Tibial artery (tissue), 4 donors: ENCODE data around the gene ZDHHC20.

Source experiments
- DNase-seq, 2 donors: peaks; one replicate each; pipeline ENCODE4 v3.0.0-alpha.2; 2019
- H3K27ac ChIP-seq, 2 donors: fragments of 200-600 bp; sonication (generic) in 1 of 2; 1 replicate in 1 of 2; 2 replicates in 1 of 2; pipeline ENCODE4 v1.5.1; 2018 to 2019; ENCODE audit warnings: mild to moderate bottlenecking in 1 of 2
- H3K27me3 ChIP-seq, 2 donors: fragments of 200-600 bp; sonication (generic) in 1 of 2; one replicate each; pipeline versions ENCODE4 v1.5.1 to v1.6.0; 2016 to 2019
- H3K36me3 ChIP-seq, 3 donors: fragments of 200-600 bp; sonication (generic) in 2 of 3; one replicate each; pipeline ENCODE4 v1.5.1; 2016 to 2019; ENCODE audit warnings: mild to moderate bottlenecking in 2 of 3
- H3K4me1 ChIP-seq, 4 donors: fragments of 200-600 bp; sonication (generic) in 2 of 4; 1 replicate in 3 of 4; 2 replicates in 1 of 4; pipeline ENCODE4 v1.5.1; 2016 to 2019
- H3K4me3 ChIP-seq, 2 donors: fragments of 200-600 bp; sonication (generic) in 1 of 2; 1 replicate in 1 of 2; 2 replicates in 1 of 2; pipeline ENCODE4 v1.5.1; 2018 to 2019; ENCODE audit warnings: mild to moderate bottlenecking in 2 of 2
- H3K9me3 ChIP-seq, 3 donors: fragments of 200-600 bp; sonication (generic) in 1 of 3; one replicate each; pipeline ENCODE4 v1.5.1; 2016 to 2019
- intact Hi-C: fragments of 100-400 bp; cut with DNase I; formaldehyde crosslinking; loops from one replicate; pipeline ENCODE4 v1.15.0; 2023; ENCODE audit warnings: low total_unique reads
- TF ChIP-seq, protein P1 (sequence below), 2 experiments: fragments of 200-600 bp in 1 of 2; fragments of 450-650 bp in 1 of 2; IDR thresholded peaks; one replicate each; pipeline ENCODE4 v1.5.1; 2017 to 2019; ENCODE audit warnings: antibody characterized with exemption in 2 of 2, mild to moderate bottlenecking in 1 of 2, moderate library complexity in 1 of 2

The ZDHHC20 gene

DNA sequence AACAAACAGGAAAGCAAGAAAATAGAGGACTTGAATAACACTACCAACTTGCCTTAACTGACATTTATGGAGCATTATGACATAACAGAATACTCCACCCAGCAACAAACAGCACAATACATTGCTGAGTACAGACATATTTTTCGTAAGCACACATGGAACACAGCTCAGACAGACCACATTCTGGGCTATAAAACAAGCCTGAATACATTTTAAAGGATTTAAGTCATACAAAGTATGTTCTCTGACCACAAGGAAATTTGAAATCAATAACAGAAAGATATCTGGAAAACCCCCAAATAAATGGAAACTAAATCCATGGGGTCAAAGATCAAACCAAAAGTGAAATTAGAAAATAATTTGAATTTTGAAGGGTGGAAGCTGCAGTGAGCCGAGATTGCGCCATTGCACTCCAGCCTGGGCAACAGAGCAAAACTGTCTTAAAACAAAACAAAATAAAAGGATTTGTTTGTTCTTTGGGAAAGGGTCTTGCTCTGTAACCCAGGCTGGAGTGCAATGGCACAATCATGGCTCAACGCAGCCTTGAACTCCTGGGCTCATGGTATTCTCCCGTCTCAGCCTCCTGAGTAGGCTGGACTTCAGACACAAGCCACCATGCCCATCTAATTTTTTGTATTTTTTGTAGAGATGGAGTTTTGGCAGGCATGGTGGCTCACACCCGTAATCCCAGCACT is 5.6 kb downstream of the ZDHHC20 start:
- intact Hi-C loops = no loop called here
- H3K4me1 ChIP-seq = peaks cover 0 to 19% (median 7%) of the 10 kb centered on the region in 4 donors
- DNase-seq = no peak

DNA sequence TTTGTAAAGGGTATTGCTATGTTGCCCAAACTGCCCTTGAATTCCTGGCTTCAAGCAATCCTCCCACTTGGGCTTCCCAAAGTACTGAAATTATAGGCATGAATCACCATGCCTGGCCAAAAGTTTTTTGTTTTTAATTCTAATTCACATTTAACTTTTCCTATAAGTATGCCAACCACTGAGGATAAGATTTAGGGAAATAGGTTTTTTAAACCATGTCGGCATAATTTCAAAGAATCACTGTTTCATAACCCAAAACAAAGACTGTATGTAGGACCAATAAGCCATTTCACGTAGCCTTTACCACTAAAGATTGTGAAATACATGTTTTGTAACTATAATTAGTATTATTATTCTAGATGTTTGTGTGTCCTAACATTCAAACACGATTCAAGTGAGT is 8.2 kb downstream of the ZDHHC20 start:
- H3K4me3 ChIP-seq = no peak overlapping the region
- H3K4me1 ChIP-seq = peaks cover 0 to 3% (median 0%) of the 10 kb centered on the region in 4 donors
- TF ChIP-seq, protein P1, sequence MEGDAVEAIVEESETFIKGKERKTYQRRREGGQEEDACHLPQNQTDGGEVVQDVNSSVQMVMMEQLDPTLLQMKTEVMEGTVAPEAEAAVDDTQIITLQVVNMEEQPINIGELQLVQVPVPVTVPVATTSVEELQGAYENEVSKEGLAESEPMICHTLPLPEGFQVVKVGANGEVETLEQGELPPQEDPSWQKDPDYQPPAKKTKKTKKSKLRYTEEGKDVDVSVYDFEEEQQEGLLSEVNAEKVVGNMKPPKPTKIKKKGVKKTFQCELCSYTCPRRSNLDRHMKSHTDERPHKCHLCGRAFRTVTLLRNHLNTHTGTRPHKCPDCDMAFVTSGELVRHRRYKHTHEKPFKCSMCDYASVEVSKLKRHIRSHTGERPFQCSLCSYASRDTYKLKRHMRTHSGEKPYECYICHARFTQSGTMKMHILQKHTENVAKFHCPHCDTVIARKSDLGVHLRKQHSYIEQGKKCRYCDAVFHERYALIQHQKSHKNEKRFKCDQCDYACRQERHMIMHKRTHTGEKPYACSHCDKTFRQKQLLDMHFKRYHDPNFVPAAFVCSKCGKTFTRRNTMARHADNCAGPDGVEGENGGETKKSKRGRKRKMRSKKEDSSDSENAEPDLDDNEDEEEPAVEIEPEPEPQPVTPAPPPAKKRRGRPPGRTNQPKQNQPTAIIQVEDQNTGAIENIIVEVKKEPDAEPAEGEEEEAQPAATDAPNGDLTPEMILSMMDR (IDR thresholded peaks at IDR 0.05) = no peak
- intact Hi-C loops = no loop called here
- no peaks in the 10 kb centered on the region for H3K27me3 ChIP-seq
- H3K36me3 ChIP-seq = no peaks in the 10 kb centered on the region
- no peak overlapping the region for H3K27ac ChIP-seq
- no peaks in the 10 kb centered on the region for H3K9me3 ChIP-seq
- no peak for DNase-seq

More for the DNA sequence above, 5.6 kb downstream of the ZDHHC20 start:
- H3K36me3 ChIP-seq = no peaks in the 10 kb centered on the region
- TF ChIP-seq, protein P1 (IDR thresholded peaks at IDR 0.05) = no peak
- H3K27me3 ChIP-seq = no peaks in the 10 kb centered on the region
- H3K27ac ChIP-seq = no peak overlapping the region
- H3K4me3 ChIP-seq = no peak overlapping the region
- H3K9me3 ChIP-seq = no peaks in the 10 kb centered on the region

DNA sequence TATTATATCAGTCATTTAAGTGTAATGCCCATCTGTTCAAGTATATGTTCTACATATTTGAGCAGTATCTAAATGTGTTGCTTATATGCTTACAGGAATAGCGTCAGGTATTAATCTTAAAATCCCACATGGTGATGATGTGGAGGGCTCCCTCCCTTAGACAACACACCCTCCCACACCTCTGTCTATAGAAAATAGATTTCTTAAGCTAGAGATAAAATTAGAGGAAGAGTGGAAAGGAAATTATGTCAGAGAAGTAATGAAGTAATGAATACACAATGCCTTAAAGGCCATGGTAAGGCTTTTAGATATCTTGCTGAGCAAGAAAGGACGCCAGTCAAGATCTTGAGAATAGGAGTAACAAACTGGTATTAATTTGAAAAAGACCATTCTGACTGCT is 12.4 kb downstream of the ZDHHC20 start:
- TF ChIP-seq, protein P1 (IDR thresholded peaks at IDR 0.05) = no peak
- Histone ChIP-seq H3K9me3 (no peaks in the 10 kb centered on the region), H3K36me3 (no peaks in the 10 kb centered on the region), H3K27ac (no peak overlapping the region), H3K27me3 (no peaks in the 10 kb centered on the region), H3K4me3 (no peak overlapping the region), H3K4me1 (peaks cover 0 to 13% (median 0%) of the 10 kb centered on the region in 4 donors)
- DNase-seq = no peak
- intact Hi-C loops = no loop called here

DNA sequence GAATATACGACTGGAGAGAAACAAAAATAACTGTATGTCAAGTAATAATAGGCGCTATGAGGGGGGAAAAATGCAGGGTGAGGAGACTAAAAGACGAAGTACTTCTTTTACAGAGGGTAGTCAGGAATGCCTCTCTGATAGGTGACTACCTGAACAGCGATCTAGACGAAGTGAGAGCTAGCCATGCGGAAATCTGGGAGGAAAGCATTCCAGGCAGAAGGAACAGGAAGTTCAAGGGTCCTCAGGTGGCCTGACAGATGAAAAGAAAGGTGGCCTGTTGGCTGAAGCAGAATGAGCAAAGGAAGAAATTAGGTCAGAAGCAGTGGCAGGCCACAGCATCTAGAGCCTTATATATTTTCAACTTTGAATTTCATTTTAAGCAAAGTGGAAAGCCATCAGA is 13.3 kb downstream of the ZDHHC20 start:
- no peak for DNase-seq
- H3K9me3 ChIP-seq = no peaks in the 10 kb centered on the region
- no peaks in the 10 kb centered on the region for H3K27me3 ChIP-seq
- peaks cover 0 to 13% (median 0%) of the 10 kb centered on the region in 4 donors for H3K4me1 ChIP-seq
- intact Hi-C loops = no loop called here
- TF ChIP-seq, protein P1 (IDR thresholded peaks at IDR 0.05) = no peak
- H3K36me3 ChIP-seq = no peaks in the 10 kb centered on the region
- H3K4me3 ChIP-seq = no peak overlapping the region
- H3K27ac ChIP-seq = no peak overlapping the region

DNA sequence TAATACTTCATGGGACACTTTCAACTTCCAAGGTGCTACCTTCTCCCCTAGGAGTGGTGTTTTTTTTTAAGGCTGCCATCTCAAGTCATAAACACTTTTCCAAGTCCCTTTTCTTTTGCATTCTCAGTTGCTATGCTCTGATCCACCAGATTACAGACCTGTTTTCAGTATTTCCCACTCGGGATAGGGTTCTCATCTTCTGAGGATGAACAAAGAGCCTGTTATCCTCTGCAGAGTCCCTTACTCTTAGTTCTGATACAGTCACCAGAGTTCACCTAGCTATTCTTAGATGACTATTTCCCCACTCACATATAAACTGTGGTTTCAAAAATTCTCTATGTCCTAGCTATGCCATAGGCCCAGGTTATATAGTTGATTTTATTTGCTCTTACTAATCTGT is 15.9 kb downstream of the ZDHHC20 start:
- peaks cover 0 to 10% (median 0%) of the 10 kb centered on the region in 4 donors for H3K4me1 ChIP-seq
- TF ChIP-seq, protein P1 (IDR thresholded peaks at IDR 0.05) = no peak
- DNase-seq = no peak
- no peaks in the 10 kb centered on the region for H3K27me3 ChIP-seq
- no peaks in the 10 kb centered on the region for H3K36me3 ChIP-seq
- peaks cover 0 to under 1% (median 0%) of the 10 kb centered on the region in 3 donors for H3K9me3 ChIP-seq
- intact Hi-C loops = no loop called here
- H3K27ac ChIP-seq = no peak overlapping the region
- no peak overlapping the region for H3K4me3 ChIP-seq
